HepG2 (cell line): Measurements from ENCODE around the gene STRN4. TPM values are rescaled to one million over a fixed set of nuclear protein-coding genes. Genes with fewer than 3 reads are reported as not detected.

Experiments used
- AGO1 ChIP-seq: fragments of 200-400 bp; formaldehyde crosslinking; IDR thresholded peaks from 2 replicates; pipeline ENCODE4 v1.6.1; 2017; ENCODE audit warnings: mild to moderate bottlenecking, low read depth, low read length, moderate library complexity; ENCODE audit not compliant: poor library complexity, severe bottlenecking
- CC2D1A ChIP-seq: sonication (generic); formaldehyde crosslinking; IDR thresholded peaks from 2 replicates; pipeline ENCODE4 v1.8.1; 2023; ENCODE audit warnings: mild to moderate bottlenecking, missing genetic modification reagents
- HNF4A ChIP-seq: sonication (generic); formaldehyde crosslinking; IDR thresholded peaks from 2 replicates; pipeline ENCODE4 v1.4.0; 2020; ENCODE audit warnings: missing genetic modification reagents
- MBD4 ChIP-seq: IDR thresholded peaks from 2 replicates; pipeline ENCODE4 v1.6.1; 2012; ENCODE audit warnings: low read length, inconsistent platforms, borderline replicate concordance
- MED13 ChIP-seq: sonication (generic); formaldehyde crosslinking; IDR thresholded peaks from 2 replicates; pipeline ENCODE4 v1.5.0; 2020; ENCODE audit warnings: missing genetic modification reagents
- PHF5A ChIP-seq: IDR thresholded peaks from one replicate; pipeline ENCODE4 v1.6.1; 2018; ENCODE audit warnings: low read depth, missing genetic modification reagents; ENCODE audit not compliant: unreplicated experiment
- SNAI1 ChIP-seq: sonication (generic); formaldehyde crosslinking; IDR thresholded peaks from 2 replicates; pipeline ENCODE4 v1.5.0; 2020; ENCODE audit warnings: mild to moderate bottlenecking, missing genetic modification reagents, borderline replicate concordance
- SNAPC4 ChIP-seq: sonication (generic); formaldehyde crosslinking; IDR thresholded peaks from 2 replicates; pipeline ENCODE4 v1.4.0; 2020; ENCODE audit warnings: mild to moderate bottlenecking, missing genetic modification reagents
- ZBTB44 ChIP-seq: sonication (generic); formaldehyde crosslinking; IDR thresholded peaks from 2 replicates; pipeline ENCODE4 v1.4.0; 2020; ENCODE audit warnings: missing genetic modification reagents
- ZNF318 ChIP-seq: sonication (generic); formaldehyde crosslinking; IDR thresholded peaks from 2 replicates; pipeline ENCODE4 v1.4.0; 2020; ENCODE audit warnings: mild to moderate bottlenecking, missing genetic modification reagents
- ZNF468 ChIP-seq: sonication (generic); formaldehyde crosslinking; IDR thresholded peaks from 2 replicates; pipeline ENCODE4 v1.8.0; 2022; ENCODE audit warnings: mild to moderate bottlenecking, moderate library complexity, missing genetic modification reagents
- ZNF557 ChIP-seq: sonication (generic); formaldehyde crosslinking; IDR thresholded peaks from 2 replicates; pipeline ENCODE4 v1.4.0; 2020; ENCODE audit warnings: missing genetic modification reagents
- ZNF614 ChIP-seq: IDR thresholded peaks from 2 replicates; pipeline ENCODE4 v1.6.1; 2018; ENCODE audit warnings: missing biosample characterization, missing genetic modification reagents, inconsistent platforms, borderline replicate concordance
- ZNF644 ChIP-seq: IDR thresholded peaks from 2 replicates; pipeline ENCODE4 v1.6.1; 2016; ENCODE audit warnings: low read depth
- ZNF737 ChIP-seq: sonication (generic); formaldehyde crosslinking; IDR thresholded peaks from 2 replicates; pipeline ENCODE4 v1.5.0; 2020; ENCODE audit warnings: missing genetic modification reagents, mild to moderate bottlenecking, borderline replicate concordance
- polyA plus RNA-seq, 8 experiments: library from polyadenylated mRNA; depleted of rRNA in 3 of 8; stranded (reverse) in 7 of 8; unstranded in 1 of 8; fragments of >200 nt; fragmentation: Illumina TruSeq in 4 of 8; extraction: Trizol in 4 of 8; gene quantifications; 2 replicates each; pipeline versions ENCODE4 v1.2.1 to v1.2.3, GENCODE V29; 2011 to 2016; ENCODE audit warnings: low read depth in 4 of 8, missing spikeins in 1 of 8, mixed read lengths in 1 of 8; ENCODE audit not compliant: insufficient read depth in 1 of 8
- total RNA-seq, 5 experiments: library from RNA; depleted of rRNA; stranded (reverse); fragments of >200 nt; fragmentation: Illumina TruSeq; extraction: Trizol; gene quantifications; 2 replicates each; pipeline ENCODE4 v1.2.3, GENCODE V29; 2016; ENCODE audit warnings: low read depth in 1 of 5

STRN4 gene
- total and polyA plus RNA-seq, 2 of the 13 experiments (the other 11 are each of a cell fraction or from before 2014, with no cell fraction given) = 43.1 to 57.3 TPM

GRCh38 chr19:46748325-46749109 is 2.3 kb upstream of the STRN4 start (continued):
- TF ChIP-seq SNAPC4 (no peak), CC2D1A (CRISPR knock-in tag) (no peak), ZBTB44 (CRISPR knock-in tag) (no peak), ZNF737 (no peak), ZNF468 (CRISPR knock-in tag) (no peak), MED13 (CRISPR knock-in tag) (no peak), PHF5A (CRISPR knock-in tag) (no peak), SNAI1 (no peak), MBD4 (no peak), ZNF614 (CRISPR knock-in tag) (peak; percentile 34; the same call in 1 of the 2 replicates), AGO1 (no peak), ZNF557 (CRISPR knock-in tag) (no peak), HNF4A (CRISPR knock-in tag) (no peak), ZNF644 (CRISPR knock-in tag) (no peak), ZNF318 (no peak)
